GM19351 (cell line): ENCODE results near the gene ARHGEF6.
"Not testable (repeated sequence)": the region's sequence is repeated elsewhere in the genome, so short reads cannot be mapped to it uniquely, and the experiment has no call there.

Experiments
- ATAC-seq: cut with Tn5 transposase; IDR thresholded peaks from one replicate; pipeline ENCODE4 v1.9.1; 2021; ENCODE audit warnings: mild to moderate bottlenecking, moderate library complexity; ENCODE audit not compliant: unreplicated experiment

ARHGEF6 gene

GRCh38 chrX:136780763-136781162, at the start of gene ARHGEF6:
Gene ARHGEF6, minus strand, starts transcription at chrX:136780932. Its CDS starts 50 bp downstream, at chrX:136780882.
- peak; percentile 57 for ATAC-seq

DNA sequence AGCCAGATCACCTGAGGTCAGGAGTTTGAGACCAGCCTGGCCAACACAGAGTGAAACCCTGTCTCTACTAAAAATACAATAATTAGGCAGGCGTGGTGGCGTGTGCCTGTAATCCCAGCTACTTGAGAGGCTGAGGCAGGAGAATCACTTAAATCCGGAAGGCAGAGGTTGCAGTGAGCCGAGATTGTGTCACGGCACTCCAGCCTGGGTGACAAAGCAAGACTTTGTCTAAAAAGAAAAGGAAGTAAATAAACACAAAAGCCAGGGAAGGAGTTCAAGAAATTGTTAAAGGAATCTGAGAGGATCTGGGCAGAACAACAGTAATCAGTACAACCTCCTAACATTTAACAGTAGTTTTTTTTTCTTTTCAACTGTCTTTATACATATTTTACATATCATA, 48.7 kb upstream of the ARHGEF6 start:
- ATAC-seq, result no peak

DNA sequence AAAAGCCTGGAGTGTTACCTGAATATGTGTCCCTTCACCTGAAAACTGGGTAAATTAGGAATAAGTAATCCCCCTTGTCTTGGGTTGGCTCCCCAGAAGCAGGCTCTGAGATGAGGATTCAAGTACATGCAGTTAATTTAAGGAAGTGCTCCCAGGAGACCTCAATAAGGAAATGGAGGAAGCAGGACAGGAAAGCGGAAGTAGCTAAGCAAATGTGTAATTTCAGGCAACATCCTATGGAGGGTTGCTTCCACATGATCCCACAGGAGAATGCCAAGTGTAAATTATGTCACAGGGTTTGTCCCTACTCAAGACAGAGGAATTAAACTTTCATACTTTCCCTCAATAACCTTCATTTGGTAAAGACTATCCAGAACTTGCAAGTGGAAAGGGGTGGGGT, 48.1 kb upstream of the ARHGEF6 start:
- no peak for ATAC-seq

GRCh38 chrX:136827026-136827425, 46.3 kb upstream of the ARHGEF6 start:
- no peak for ATAC-seq

- ATAC-seq, result no peak
Observed at GRCh38 chrX:136825771-136826170, 45.0 kb upstream of the ARHGEF6 start.

DNA sequence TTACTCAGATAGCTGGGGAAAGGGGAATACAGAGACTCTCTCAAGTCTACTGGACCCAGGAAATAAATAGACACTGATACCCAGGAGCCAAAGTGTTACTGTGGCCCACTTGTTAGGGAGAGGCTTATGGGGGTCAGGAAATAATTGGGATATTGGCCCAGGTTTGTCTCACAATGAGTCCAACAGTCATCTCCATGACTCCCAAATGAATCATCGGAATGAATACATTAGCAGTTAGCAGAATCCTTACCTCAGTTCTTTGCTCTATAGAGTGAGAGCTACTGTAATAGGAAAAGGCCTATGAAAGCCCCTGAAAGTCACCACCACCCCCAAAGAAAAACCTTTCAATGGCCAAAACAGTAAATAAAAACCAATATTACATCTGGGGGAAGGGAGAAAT, 42.4 kb upstream of the ARHGEF6 start:
- no peak for ATAC-seq

- ATAC-seq, result no peak
Observed at GRCh38 chrX:136822337-136823095, 41.8 kb upstream of the ARHGEF6 start.

- ATAC-seq, result not testable (repeated sequence)
Observed at GRCh38 chrX:136819756-136820155, 39.0 kb upstream of the ARHGEF6 start.

DNA sequence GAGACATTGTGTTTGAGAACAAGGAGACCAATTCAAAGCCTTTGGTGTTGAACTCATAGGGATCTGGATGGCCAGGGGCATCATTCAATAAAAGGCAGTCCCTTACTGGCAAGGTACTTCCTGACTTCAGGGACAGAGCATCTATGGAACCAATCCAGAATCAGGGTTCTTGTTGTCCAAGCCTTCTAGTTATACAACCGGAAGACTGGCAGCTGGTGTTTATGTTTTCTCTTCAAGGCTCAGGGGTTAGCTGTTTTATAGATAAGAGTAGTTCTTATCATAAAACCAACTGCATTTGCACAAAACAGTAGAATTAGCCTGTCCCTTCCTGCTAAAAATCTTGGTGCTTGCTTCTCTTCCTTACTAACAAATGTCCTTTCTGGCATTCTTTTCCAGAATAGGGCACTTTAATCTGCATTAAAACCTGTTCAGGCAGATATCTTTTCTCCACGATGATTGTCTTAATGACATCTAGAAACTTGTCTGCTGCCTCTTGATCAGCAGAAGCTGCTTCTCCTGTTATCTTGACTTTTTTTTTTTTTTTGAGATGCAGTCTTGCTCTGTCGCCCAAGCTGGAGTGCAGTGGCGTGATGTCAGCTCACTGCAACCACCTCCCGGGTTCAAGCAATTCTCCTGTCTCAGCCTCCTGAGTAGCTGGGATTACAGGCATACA, 38.4 kb upstream of the ARHGEF6 start:
- ATAC-seq, result no peak

GRCh38 chrX:136816975-136817374, 36.2 kb upstream of the ARHGEF6 start:
- no peak for ATAC-seq

DNA sequence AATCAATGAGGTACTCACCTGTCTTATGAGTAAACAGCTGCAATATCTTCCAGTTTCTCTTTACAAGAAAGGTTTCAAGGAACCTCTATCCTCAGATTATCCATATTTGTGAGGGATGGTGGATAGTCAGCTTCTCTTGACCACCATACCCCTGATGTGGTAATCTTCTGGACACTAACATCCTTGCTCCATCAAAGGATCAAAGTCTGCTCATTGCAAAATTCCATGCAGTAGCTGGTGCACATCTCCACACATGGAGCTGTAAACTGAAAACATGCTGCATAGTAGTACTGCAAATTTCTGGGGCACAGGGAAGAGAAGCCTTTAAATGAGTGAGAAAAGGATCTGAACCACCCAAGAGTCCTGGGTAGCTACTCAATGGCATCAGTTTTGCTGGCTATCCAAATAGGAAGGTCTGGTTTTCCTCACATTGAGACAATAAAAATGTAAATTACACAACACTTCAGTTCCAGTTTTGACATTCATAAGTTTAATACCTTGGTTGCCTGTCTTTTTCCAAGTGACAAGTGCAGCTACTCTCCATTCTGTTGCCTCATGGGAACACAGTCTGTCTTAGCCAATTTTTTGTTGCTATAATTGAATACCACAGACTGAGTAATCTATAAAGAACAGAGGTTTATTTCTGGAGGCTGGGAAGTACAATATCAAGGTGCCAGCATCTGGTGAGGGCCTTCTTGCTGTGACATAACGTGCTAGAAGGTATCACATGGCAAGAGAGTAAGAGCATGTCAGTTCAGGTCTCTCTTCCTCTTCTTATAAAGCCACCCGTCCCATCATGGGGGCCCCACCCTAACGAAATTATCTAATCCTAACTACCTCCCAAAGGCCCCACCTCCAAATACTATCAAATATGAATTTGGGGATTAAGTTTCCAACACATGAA, 34.4 kb upstream of the ARHGEF6 start:
- ATAC-seq, result no peak

GRCh38 chrX:136812286-136812685, 31.6 kb upstream of the ARHGEF6 start:
- no peak for ATAC-seq

DNA sequence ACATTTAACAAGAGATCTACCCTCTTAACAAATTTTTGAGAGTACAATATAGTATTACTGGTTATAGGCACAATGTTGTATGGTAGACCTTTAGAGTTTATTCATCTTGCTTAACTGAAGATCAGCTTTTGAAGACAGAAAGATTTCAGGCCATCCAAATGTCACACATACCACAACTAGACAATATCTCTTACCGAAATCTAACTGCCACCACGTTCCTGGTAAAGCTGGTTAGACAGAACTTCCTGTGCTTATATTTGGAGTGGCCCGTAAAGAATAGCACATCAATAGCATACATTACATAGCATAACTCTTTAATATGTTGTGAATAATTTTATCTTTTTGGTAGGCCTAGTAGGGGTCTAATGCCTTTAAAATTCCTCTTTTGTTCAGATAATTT, 29.8 kb upstream of the ARHGEF6 start:
- ATAC-seq, result no peak

DNA sequence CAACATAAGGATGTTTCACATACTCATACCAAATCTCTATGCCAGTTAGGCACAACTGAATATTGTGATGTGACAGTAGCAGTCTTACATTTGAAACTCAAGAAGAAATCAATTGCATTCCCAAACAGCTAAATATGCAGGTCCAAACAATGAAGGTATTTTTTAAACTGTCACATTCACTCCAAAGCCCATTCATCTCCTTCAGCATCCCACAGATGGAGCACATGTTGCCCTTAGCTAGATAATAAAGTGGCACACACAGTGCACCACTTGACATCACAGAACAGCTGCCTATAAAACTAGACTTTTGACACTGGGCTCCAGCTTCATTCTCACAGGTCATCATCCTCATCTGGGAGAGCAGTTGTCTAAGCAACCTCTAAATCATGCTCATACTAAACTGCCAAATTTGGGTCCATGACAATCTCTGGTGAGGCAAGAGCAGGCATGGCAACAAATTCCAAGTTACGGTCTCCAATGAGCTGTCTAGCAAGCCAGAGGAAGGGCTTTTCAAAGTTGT, 26.2 kb upstream of the ARHGEF6 start:
- ATAC-seq, result no peak

GRCh38 chrX:136802515-136802914, 21.8 kb upstream of the ARHGEF6 start:
- no peak for ATAC-seq

DNA sequence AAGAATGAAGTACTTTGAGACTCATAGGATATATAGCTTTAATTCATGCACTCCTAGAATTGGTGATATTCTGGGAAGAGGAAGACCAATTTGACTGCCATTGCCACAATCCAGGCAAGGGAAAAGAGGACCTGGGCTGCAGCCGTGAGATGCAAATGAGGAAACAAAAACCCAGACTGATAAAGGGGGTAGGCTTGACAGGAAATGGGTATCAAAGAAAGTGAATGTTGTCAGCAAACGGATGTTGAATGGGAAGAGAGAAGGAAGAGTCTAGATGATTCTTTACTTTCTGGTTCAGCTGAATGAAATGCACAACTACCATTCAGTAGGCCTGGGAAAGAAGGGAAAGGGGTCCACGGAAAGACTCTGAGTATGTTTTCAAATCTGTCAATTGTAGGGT, 17.1 kb upstream of the ARHGEF6 start:
- ATAC-seq, result no peak

DNA sequence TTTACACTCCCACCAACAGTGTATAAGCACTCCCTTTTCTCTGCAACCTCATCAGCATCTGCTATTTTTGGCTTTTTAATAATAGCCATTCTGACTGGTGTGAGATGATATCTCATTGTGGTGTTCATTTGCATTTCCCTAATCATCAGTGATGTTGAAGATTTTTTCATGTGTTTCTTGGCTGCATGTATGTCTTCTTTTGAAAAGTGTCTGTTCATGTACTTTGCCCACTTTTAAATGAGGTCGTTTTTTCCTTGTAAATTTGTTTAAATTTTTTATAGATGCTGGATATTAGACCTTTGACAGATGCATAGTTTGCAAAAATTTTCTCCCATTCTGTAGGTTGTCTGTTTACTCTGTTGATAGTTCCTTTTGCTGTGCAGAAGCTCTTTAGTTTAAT, 14.4 kb upstream of the ARHGEF6 start:
- not testable (repeated sequence) for ATAC-seq

GRCh38 chrX:136794660-136795059, 13.9 kb upstream of the ARHGEF6 start:
- ATAC-seq, result not testable (repeated sequence)

DNA sequence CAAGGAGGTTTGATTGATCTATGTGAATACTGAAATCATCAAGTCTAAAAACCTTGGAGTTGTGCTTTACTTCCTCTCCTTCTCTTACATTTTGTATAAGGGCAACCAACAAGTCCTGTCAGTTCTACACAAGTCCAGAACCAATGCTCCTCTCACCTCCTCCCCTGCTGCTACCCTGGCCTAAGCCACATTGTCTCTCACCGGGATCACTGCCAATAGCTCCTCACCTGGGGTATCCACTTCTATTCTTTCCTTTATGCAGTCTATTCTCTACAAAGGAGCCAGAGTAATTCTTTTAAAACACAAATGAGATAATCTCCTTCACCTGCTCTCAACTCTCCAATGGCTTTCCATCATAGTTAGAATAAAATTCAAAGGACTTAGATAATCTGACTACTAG, 13.3 kb upstream of the ARHGEF6 start:
- ATAC-seq, result no peak

DNA sequence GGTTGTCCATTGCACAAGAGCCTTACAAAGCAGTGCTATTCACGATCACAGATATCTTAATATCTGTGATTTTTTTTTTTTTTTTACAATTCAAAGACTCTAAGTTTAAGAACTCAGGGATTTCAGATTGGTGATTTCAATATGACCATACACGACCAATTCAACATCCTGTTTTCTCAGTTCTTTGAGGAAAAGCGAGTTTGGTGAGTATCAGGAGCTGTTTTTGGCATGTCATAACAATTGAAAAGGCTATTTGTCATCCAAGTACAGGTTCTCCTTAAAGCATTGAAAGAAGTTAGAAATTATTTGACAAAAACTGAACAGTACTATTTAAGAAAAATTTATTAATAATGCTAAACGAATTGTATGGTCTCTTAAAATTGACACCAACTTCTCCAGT, 9.1 kb upstream of the ARHGEF6 start:
- ATAC-seq, result no peak

DNA sequence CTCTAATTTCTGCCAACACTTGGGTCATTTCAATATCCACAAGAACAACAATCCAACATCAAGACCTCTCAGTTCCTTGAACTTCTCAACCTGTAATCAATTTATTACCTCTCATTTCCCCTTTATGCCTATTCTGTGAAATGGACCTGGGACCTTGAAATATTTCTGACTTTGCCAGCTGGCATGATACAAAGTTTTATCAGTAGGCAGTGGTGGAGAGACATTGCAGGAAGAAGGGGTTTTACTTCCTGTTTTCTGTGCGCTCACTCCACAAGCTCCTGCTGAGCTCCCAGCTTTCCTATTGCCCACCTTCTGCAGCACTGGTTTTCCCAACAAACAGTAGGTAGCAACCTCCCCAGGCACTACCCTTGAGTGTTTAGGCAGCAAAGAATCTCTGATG, 3.5 kb upstream of the ARHGEF6 start:
- no peak for ATAC-seq
